HEK293 (cell line): Measurements from ENCODE around the gene CAPN8.

Experiments
- CTCF ChIA-PET: fragments of 350-600 bp; formaldehyde crosslinking; extraction: SDS; loops from one replicate; lab custom pipeline; 2021; ENCODE audit warnings: antibody characterized with exemption; lab: Yijun Ruan, JAX
- POLR2A ChIA-PET: fragments of 300-600 bp; formaldehyde crosslinking; extraction: SDS; loops from one replicate; lab custom pipeline; 2020; ENCODE audit warnings: antibody characterized with exemption, inconsistent platforms; lab: Yijun Ruan, JAX
- H3K27ac ChIP-seq: fragments of 200-500 bp; sonication (Bioruptor generic); 2 replicates; pipeline ENCODE4 v1.5.1; 2014; ENCODE audit warnings: low read depth, low read length, control low read depth, inconsistent platforms; ENCODE audit errors: extremely low read depth
- H3K36me3 ChIP-seq, 2 experiments: fragments of 200-500 bp in 1 of 2; sonication (Bioruptor generic) in 1 of 2; 1 replicate in 1 of 2; 2 replicates in 1 of 2; pipeline ENCODE4 v1.5.1; 2014 to 2017; ENCODE audit warnings: inconsistent platforms in 2 of 2, low read length in 2 of 2; ENCODE audit not compliant: control insufficient read depth in 2 of 2, insufficient read depth in 1 of 2
- H3K4me1 ChIP-seq: fragments of 200-500 bp; sonication (Bioruptor generic); 2 replicates; pipeline ENCODE4 v1.5.1; 2014; ENCODE audit warnings: mild to moderate bottlenecking, low read length, inconsistent platforms; ENCODE audit not compliant: control insufficient read depth, insufficient read depth
- H3K4me3 ChIP-seq: 2 replicates; pipeline ENCODE4 v1.5.1; 2011; ENCODE audit warnings: low read depth, mild to moderate bottlenecking, control low read depth, low read length, moderate library complexity
- H3K9me3 ChIP-seq: fragments of 200-500 bp; sonication (Bioruptor generic); 2 replicates; pipeline ENCODE4 v1.5.1; 2014; ENCODE audit warnings: low read depth, low read length, inconsistent platforms; ENCODE audit not compliant: control insufficient read depth, insufficient read depth
- BCL11B ChIP-seq: fragments of 450-650 bp; formaldehyde crosslinking; IDR thresholded peaks from 2 replicates; pipeline ENCODE4 v1.5.1; 2016; ENCODE audit warnings: low read depth, missing biosample characterization, missing genetic modification characterization
- KLF1 ChIP-seq: fragments of 450-650 bp; formaldehyde crosslinking; IDR thresholded peaks from 2 replicates; pipeline ENCODE4 v1.5.1; 2016; ENCODE audit warnings: missing biosample characterization, missing genetic modification characterization
- KLF8 ChIP-seq: fragments of 450-650 bp; formaldehyde crosslinking; IDR thresholded peaks from 2 replicates; pipeline ENCODE4 v1.5.1; 2016; ENCODE audit warnings: missing biosample characterization, missing genetic modification characterization
- MYNN ChIP-seq: fragments of 450-650 bp; formaldehyde crosslinking; IDR thresholded peaks from 2 replicates; pipeline ENCODE4 v1.5.1; 2016; ENCODE audit warnings: missing biosample characterization, missing genetic modification characterization, borderline replicate concordance
- REPIN1 ChIP-seq: fragments of 450-650 bp; formaldehyde crosslinking; IDR thresholded peaks from 2 replicates; pipeline ENCODE4 v1.5.1; 2017; ENCODE audit warnings: missing biosample characterization, missing genetic modification characterization, low read depth
- SCRT1 ChIP-seq: fragments of 450-650 bp; formaldehyde crosslinking; IDR thresholded peaks from 2 replicates; pipeline ENCODE4 v1.5.1; 2016; ENCODE audit warnings: missing biosample characterization, missing genetic modification characterization, borderline replicate concordance
- TRIM28 ChIP-seq: IDR thresholded peaks from 2 replicates; pipeline ENCODE4 v1.6.1; 2011; ENCODE audit warnings: low read length, control low read depth, borderline replicate concordance
- ZBTB26 ChIP-seq: fragments of 450-650 bp; formaldehyde crosslinking; optimal IDR thresholded peaks from 2 replicates; pipeline ENCODE3; 2016; ENCODE audit warnings: missing biosample characterization, mild to moderate bottlenecking, missing genetic modification characterization
- ZFP3 ChIP-seq: fragments of 450-650 bp; formaldehyde crosslinking; IDR thresholded peaks from 2 replicates; pipeline ENCODE4 v1.5.1; 2016; ENCODE audit warnings: low read depth, missing biosample characterization, missing genetic modification characterization
- ZIC2 ChIP-seq: fragments of 450-650 bp; formaldehyde crosslinking; IDR thresholded peaks from 2 replicates; pipeline ENCODE4 v1.5.1; 2016; ENCODE audit warnings: missing biosample characterization, missing genetic modification characterization
- ZNF157 ChIP-seq: fragments of 450-650 bp; formaldehyde crosslinking; IDR thresholded peaks from 2 replicates; pipeline ENCODE4 v1.5.1; 2016; ENCODE audit warnings: missing biosample characterization, missing genetic modification characterization
- ZNF16 ChIP-seq: fragments of 450-650 bp; formaldehyde crosslinking; IDR thresholded peaks from 2 replicates; pipeline ENCODE4 v1.5.1; 2016; ENCODE audit warnings: low read depth, missing biosample characterization, missing genetic modification characterization
- ZNF19 ChIP-seq: fragments of 450-650 bp; formaldehyde crosslinking; IDR thresholded peaks from 2 replicates; pipeline ENCODE4; 2016; ENCODE audit warnings: missing biosample characterization, missing genetic modification characterization, low read depth
- ZNF23 ChIP-seq: fragments of 450-650 bp; formaldehyde crosslinking; IDR thresholded peaks from 2 replicates; pipeline ENCODE4 v1.5.1; 2016; ENCODE audit warnings: missing biosample characterization, missing genetic modification characterization, borderline replicate concordance
- ZNF24 ChIP-seq: fragments of 450-650 bp; formaldehyde crosslinking; IDR thresholded peaks from 2 replicates; pipeline ENCODE4 v1.5.1; 2016; ENCODE audit warnings: missing biosample characterization, missing genetic modification characterization
- ZNF248 ChIP-seq: fragments of 450-650 bp; formaldehyde crosslinking; IDR thresholded peaks from 2 replicates; pipeline ENCODE4 v1.5.1; 2017; ENCODE audit warnings: missing biosample characterization, missing genetic modification characterization
- ZNF266 ChIP-seq: fragments of 450-650 bp; formaldehyde crosslinking; IDR thresholded peaks from 2 replicates; pipeline ENCODE4 v1.5.1; 2016; ENCODE audit warnings: missing biosample characterization, missing genetic modification characterization, low read depth
- ZNF274 ChIP-seq, 2 experiments: fragments of 200-500 bp in 1 of 2; fragments of 450-650 bp in 1 of 2; sonication (Bioruptor generic) in 1 of 2; formaldehyde crosslinking in 1 of 2; IDR thresholded peaks; 2 replicates each; pipeline versions ENCODE4 v1.5.1 to v1.6.1; 2014 to 2016; ENCODE audit warnings: borderline replicate concordance in 1 of 2, inconsistent platforms in 1 of 2, low read length in 1 of 2, missing biosample characterization in 1 of 2, missing genetic modification characterization in 1 of 2
- ZNF324 ChIP-seq: fragments of 450-650 bp; formaldehyde crosslinking; IDR thresholded peaks from 2 replicates; pipeline ENCODE4 v1.5.1; 2016; ENCODE audit warnings: missing biosample characterization, missing genetic modification characterization
- ZNF341 ChIP-seq: fragments of 450-650 bp; formaldehyde crosslinking; IDR thresholded peaks from 2 replicates; pipeline ENCODE4; 2016; ENCODE audit warnings: low read depth, missing biosample characterization, missing genetic modification characterization
- ZNF391 ChIP-seq: fragments of 450-650 bp; formaldehyde crosslinking; IDR thresholded peaks from 2 replicates; pipeline ENCODE4 v1.5.1; 2016; ENCODE audit warnings: low read depth, missing biosample characterization, missing genetic modification characterization, borderline replicate concordance
- ZNF394 ChIP-seq: fragments of 450-650 bp; formaldehyde crosslinking; IDR thresholded peaks from 2 replicates; pipeline ENCODE4 v1.5.1; 2016; ENCODE audit warnings: missing biosample characterization, missing genetic modification characterization, mild to moderate bottlenecking, moderate library complexity, borderline replicate concordance
- ZNF423 ChIP-seq: fragments of 450-650 bp; formaldehyde crosslinking; IDR thresholded peaks from 2 replicates; pipeline ENCODE4 v1.5.1; 2016; ENCODE audit warnings: missing biosample characterization, missing genetic modification characterization
- ZNF629 ChIP-seq: fragments of 450-650 bp; formaldehyde crosslinking; IDR thresholded peaks from 2 replicates; pipeline ENCODE4 v1.5.1; 2017; ENCODE audit warnings: missing biosample characterization, missing genetic modification characterization
- ZNF707 ChIP-seq: fragments of 450-650 bp; formaldehyde crosslinking; IDR thresholded peaks from 2 replicates; pipeline ENCODE4 v1.5.1; 2016; ENCODE audit warnings: missing biosample characterization, missing genetic modification characterization
- ZNF792 ChIP-seq: fragments of 450-650 bp; formaldehyde crosslinking; IDR thresholded peaks from 2 replicates; pipeline ENCODE4 v1.5.1; 2016; ENCODE audit warnings: missing biosample characterization, missing genetic modification characterization
- TF ChIP-seq, protein P1 (sequence below): IDR thresholded peaks from 2 replicates; pipeline ENCODE4 v1.6.1; 2011; ENCODE audit warnings: mild to moderate bottlenecking, low read depth, low read length, borderline replicate concordance
- TF ChIP-seq, protein P2 (sequence below): fragments of 450-650 bp; formaldehyde crosslinking; IDR thresholded peaks from 2 replicates; pipeline ENCODE4 v1.5.1; 2016; ENCODE audit warnings: missing biosample characterization, missing genetic modification characterization
- TF ChIP-seq, protein P3 (sequence below): fragments of 450-650 bp; formaldehyde crosslinking; IDR thresholded peaks from 2 replicates; pipeline ENCODE4 v1.5.1; 2016; ENCODE audit warnings: missing biosample characterization, missing genetic modification characterization, low read depth
- TF ChIP-seq, protein P4 (sequence below): fragments of 450-650 bp; formaldehyde crosslinking; IDR thresholded peaks from 2 replicates; pipeline ENCODE4 v1.5.1; 2016; ENCODE audit warnings: missing biosample characterization, missing genetic modification characterization, borderline replicate concordance

CAPN8 gene

GRCh38 chr1:223649222-223649621 is 16.3 kb downstream of the CAPN8 start:
- CTCF ChIA-PET = interaction anchor here (0.8 to 3.1 kb wide), 2 partner anchors 21 kb away, joined by 3 to 17 read pairs; no protein-coding TSS in a partner anchor
- POLR2A ChIA-PET = no interaction called here

DNA sequence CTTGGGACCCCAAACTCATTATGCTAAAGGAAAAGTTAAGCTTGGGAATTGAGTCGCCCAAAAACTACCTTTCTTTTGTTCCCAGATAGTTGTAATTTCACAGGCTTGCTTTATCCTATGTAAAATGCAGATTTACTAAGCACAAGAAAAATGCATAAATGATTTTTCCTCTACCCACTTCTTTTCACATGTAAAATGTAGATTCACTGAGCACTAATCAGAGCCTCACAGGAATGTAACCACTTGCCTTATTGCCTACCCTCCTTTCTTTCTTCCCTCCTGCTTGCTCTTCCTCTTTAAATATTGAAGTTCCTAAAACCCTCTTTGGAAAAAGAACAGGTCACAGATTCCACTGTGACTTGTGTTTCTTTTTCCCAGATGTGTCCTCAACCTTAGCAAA is 18.3 kb downstream of the CAPN8 start:
- Histone ChIP-seq H3K9me3 (no peaks in the 10 kb centered on the region), H3K4me1 (peaks cover 6% of the 10 kb centered on the region; the same call in 1 of the 2 replicates), H3K27ac (no peak overlapping the region), H3K4me3 (no peak overlapping the region), H3K36me3 (no peaks in the 10 kb centered on the region)
- POLR2A ChIA-PET = no interaction called here
- CTCF ChIA-PET = interaction anchor here (0.6 to 3.1 kb wide), 5 partner anchors 11 to 404 kb away, joined by 3 to 17 read pairs (median 3); no protein-coding TSS in a partner anchor
- no peak for TF ChIP-seq ZIC2 (tag by site-specific recombination)
- TF ChIP-seq MYNN = no peak
- no peak for TF ChIP-seq BCL11B (tag by site-specific recombination)
- no peak for TF ChIP-seq ZNF423 (tag by site-specific recombination)
- no peak for TF ChIP-seq ZNF24 (tag by site-specific recombination)
- TF ChIP-seq ZNF248 (tag by site-specific recombination) = no peak
- TF ChIP-seq ZNF266 (tag by site-specific recombination) = no peak
- no peak for TF ChIP-seq ZBTB26 (tag by site-specific recombination)
- TF ChIP-seq ZNF324 (tag by site-specific recombination) = no peak
- no peak for TF ChIP-seq ZNF394
- no peak for TF ChIP-seq ZNF16 (tag by site-specific recombination)
- TF ChIP-seq KLF8 (tag by site-specific recombination) = no peak
- TF ChIP-seq ZNF274 (IDR thresholded peaks at IDR 0.05; ENCODE audit: low read length) = no peak
- TF ChIP-seq ZNF274 (tag by site-specific recombination; IDR thresholded peaks at IDR 0.05; ENCODE audit: borderline replicate concordance) = no peak
- TF ChIP-seq ZNF792 (tag by site-specific recombination) = no peak
- no peak for TF ChIP-seq ZFP3 (tag by site-specific recombination)

More at GRCh38 chr1:223649222-223649621, 16.3 kb downstream of the CAPN8 start:
- H3K27ac ChIP-seq = no peak overlapping the region
- no peaks in the 10 kb centered on the region for H3K9me3 ChIP-seq
- no peaks in the 10 kb centered on the region for H3K36me3 ChIP-seq
- no peaks in the 10 kb centered on the region for H3K4me1 ChIP-seq
- H3K4me3 ChIP-seq = no peak overlapping the region
- TF ChIP-seq ZNF391 (no peak), ZNF23 (tag by site-specific recombination) (no peak), ZNF157 (no peak), ZNF341 (tag by site-specific recombination) (no peak), TRIM28 (no peak), ZNF629 (tag by site-specific recombination) (no peak), KLF1 (tag by site-specific recombination) (no peak), ZNF707 (no peak), REPIN1 (no peak), ZNF16 (tag by site-specific recombination) (no peak), SCRT1 (tag by site-specific recombination) (no peak), ZNF19 (no peak)
- TF ChIP-seq, protein P1, sequence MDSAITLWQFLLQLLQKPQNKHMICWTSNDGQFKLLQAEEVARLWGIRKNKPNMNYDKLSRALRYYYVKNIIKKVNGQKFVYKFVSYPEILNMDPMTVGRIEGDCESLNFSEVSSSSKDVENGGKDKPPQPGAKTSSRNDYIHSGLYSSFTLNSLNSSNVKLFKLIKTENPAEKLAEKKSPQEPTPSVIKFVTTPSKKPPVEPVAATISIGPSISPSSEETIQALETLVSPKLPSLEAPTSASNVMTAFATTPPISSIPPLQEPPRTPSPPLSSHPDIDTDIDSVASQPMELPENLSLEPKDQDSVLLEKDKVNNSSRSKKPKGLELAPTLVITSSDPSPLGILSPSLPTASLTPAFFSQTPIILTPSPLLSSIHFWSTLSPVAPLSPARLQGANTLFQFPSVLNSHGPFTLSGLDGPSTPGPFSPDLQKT = no peak
- TF ChIP-seq, protein P2, sequence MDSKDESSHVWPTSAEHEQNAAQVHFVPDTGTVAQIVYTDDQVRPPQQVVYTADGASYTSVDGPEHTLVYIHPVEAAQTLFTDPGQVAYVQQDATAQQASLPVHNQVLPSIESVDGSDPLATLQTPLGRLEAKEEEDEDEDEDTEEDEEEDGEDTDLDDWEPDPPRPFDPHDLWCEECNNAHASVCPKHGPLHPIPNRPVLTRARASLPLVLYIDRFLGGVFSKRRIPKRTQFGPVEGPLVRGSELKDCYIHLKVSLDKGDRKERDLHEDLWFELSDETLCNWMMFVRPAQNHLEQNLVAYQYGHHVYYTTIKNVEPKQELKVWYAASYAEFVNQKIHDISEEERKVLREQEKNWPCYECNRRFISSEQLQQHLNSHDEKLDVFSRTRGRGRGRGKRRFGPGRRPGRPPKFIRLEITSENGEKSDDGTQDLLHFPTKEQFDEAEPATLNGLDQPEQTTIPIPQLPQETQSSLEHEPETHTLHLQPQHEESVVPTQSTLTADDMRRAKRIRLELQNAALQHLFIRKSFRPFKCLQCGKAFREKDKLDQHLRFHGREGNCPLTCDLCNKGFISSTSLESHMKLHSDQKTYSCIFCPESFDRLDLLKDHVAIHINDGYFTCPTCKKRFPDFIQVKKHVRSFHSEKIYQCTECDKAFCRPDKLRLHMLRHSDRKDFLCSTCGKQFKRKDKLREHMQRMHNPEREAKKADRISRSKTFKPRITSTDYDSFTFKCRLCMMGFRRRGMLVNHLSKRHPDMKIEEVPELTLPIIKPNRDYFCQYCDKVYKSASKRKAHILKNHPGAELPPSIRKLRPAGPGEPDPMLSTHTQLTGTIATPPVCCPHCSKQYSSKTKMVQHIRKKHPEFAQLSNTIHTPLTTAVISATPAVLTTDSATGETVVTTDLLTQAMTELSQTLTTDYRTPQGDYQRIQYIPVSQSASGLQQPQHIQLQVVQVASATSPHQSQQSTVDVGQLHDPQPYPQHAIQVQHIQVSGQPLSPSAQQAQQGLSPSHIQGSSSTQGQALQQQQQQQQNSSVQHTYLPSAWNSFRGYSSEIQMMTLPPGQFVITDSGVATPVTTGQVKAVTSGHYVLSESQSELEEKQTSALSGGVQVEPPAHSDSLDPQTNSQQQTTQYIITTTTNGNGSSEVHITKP (tag by site-specific recombination) = no peak
- TF ChIP-seq, protein P3, sequence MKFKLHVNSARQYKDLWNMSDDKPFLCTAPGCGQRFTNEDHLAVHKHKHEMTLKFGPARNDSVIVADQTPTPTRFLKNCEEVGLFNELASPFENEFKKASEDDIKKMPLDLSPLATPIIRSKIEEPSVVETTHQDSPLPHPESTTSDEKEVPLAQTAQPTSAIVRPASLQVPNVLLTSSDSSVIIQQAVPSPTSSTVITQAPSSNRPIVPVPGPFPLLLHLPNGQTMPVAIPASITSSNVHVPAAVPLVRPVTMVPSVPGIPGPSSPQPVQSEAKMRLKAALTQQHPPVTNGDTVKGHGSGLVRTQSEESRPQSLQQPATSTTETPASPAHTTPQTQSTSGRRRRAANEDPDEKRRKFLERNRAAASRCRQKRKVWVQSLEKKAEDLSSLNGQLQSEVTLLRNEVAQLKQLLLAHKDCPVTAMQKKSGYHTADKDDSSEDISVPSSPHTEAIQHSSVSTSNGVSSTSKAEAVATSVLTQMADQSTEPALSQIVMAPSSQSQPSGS (tag by site-specific recombination) = no peak
- TF ChIP-seq, protein P4, sequence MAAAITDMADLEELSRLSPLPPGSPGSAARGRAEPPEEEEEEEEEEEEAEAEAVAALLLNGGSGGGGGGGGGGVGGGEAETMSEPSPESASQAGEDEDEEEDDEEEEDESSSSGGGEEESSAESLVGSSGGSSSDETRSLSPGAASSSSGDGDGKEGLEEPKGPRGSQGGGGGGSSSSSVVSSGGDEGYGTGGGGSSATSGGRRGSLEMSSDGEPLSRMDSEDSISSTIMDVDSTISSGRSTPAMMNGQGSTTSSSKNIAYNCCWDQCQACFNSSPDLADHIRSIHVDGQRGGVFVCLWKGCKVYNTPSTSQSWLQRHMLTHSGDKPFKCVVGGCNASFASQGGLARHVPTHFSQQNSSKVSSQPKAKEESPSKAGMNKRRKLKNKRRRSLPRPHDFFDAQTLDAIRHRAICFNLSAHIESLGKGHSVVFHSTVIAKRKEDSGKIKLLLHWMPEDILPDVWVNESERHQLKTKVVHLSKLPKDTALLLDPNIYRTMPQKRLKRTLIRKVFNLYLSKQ (tag by site-specific recombination) = no peak
